Stimulated activated naive CD8-positive, alpha-beta T cell treated with anti-CD3 and anti-CD28 coated beads, Interleukin-15, Interleukin-2, amounts not matched to agents 100 ng/mL and 50 ng/mL, for 24 hours (primary cell): ENCODE results near the gene JPH2.
A peak's percentile ranks its signal among the peaks of the same experiment; 100 is the strongest.

Source experiments
- H3K27ac Mint-ChIP-seq: one replicate; pipeline ENCODE4 v1.8.0; 2021; ENCODE audit warnings: mild to moderate bottlenecking, mixed read lengths
- H3K27me3 Mint-ChIP-seq: one replicate; pipeline ENCODE4 v1.8.0; 2021; ENCODE audit warnings: mixed read lengths
- H3K36me3 Mint-ChIP-seq: one replicate; pipeline ENCODE4 v1.8.0; 2021; ENCODE audit warnings: low read depth, mixed read lengths
- H3K4me1 Mint-ChIP-seq: one replicate; pipeline ENCODE4 v1.8.0; 2021; ENCODE audit warnings: low read depth, mixed read lengths
- H3K4me3 Mint-ChIP-seq: one replicate; pipeline ENCODE4 v1.8.0; 2021; ENCODE audit warnings: mild to moderate bottlenecking, mixed read lengths
- H3K9me3 Mint-ChIP-seq: one replicate; pipeline ENCODE4 v1.8.0; 2021; ENCODE audit warnings: mixed read lengths

JPH2 gene

GRCh38 chr20:44219791-44220190, 32.8 kb upstream of the JPH2 start:
- Mint-ChIP-seq H3K4me1 (peaks cover 55% of the 10 kb centered on the region), H3K27ac (peak overlapping the region; percentile 43), H3K27me3 (no peaks in the 10 kb centered on the region), H3K36me3 (no peaks in the 10 kb centered on the region), H3K9me3 (no peaks in the 10 kb centered on the region), H3K4me3 (no peak overlapping the region)

- peak overlapping the region; percentile 54 for H3K27ac Mint-ChIP-seq
- H3K9me3 Mint-ChIP-seq: no peaks in the 10 kb centered on the region
- H3K4me1 Mint-ChIP-seq: peaks cover 55% of the 10 kb centered on the region
- no peak overlapping the region for H3K4me3 Mint-ChIP-seq
- no peaks in the 10 kb centered on the region for H3K27me3 Mint-ChIP-seq
- no peaks in the 10 kb centered on the region for H3K36me3 Mint-ChIP-seq
Measured at GRCh38 chr20:44219170-44219730, 32.3 kb upstream of the JPH2 start.

GRCh38 chr20:44218446-44218845, 31.5 kb upstream of the JPH2 start:
- H3K27ac Mint-ChIP-seq: no peak overlapping the region
- H3K4me1 Mint-ChIP-seq: peaks cover 55% of the 10 kb centered on the region

GRCh38 chr20:44217342-44218092, 30.5 kb upstream of the JPH2 start:
- Mint-ChIP-seq H3K27ac (peak overlapping the region; percentile 70), H3K4me3 (peak overlapping the region; percentile 80), H3K27me3 (no peaks in the 10 kb centered on the region), H3K4me1 (peaks cover 55% of the 10 kb centered on the region), H3K9me3 (no peaks in the 10 kb centered on the region), H3K36me3 (no peaks in the 10 kb centered on the region)

More at GRCh38 chr20:44218446-44218845, 31.5 kb upstream of the JPH2 start:
- H3K27me3 Mint-ChIP-seq: no peaks in the 10 kb centered on the region
- peak overlapping the region; percentile 80 for H3K4me3 Mint-ChIP-seq
- no peaks in the 10 kb centered on the region for H3K36me3 Mint-ChIP-seq
- H3K9me3 Mint-ChIP-seq: no peaks in the 10 kb centered on the region

GRCh38 chr20:44215125-44215524, 28.1 kb upstream of the JPH2 start:
- no peaks in the 10 kb centered on the region for H3K27me3 Mint-ChIP-seq
- H3K4me3 Mint-ChIP-seq: no peak overlapping the region
- H3K27ac Mint-ChIP-seq: no peak overlapping the region
- H3K4me1 Mint-ChIP-seq: peaks cover 66% of the 10 kb centered on the region
- no peaks in the 10 kb centered on the region for H3K36me3 Mint-ChIP-seq
- no peaks in the 10 kb centered on the region for H3K9me3 Mint-ChIP-seq

GRCh38 chr20:44212792-44213191, 25.8 kb upstream of the JPH2 start:
- Mint-ChIP-seq H3K36me3 (no peaks in the 10 kb centered on the region), H3K9me3 (no peaks in the 10 kb centered on the region), H3K27me3 (no peaks in the 10 kb centered on the region), H3K4me1 (peaks cover 66% of the 10 kb centered on the region), H3K27ac (no peak overlapping the region), H3K4me3 (no peak overlapping the region)

GRCh38 chr20:44211177-44212039, 24.4 kb upstream of the JPH2 start:
- H3K4me1 Mint-ChIP-seq: peaks cover 64% of the 10 kb centered on the region
- no peaks in the 10 kb centered on the region for H3K27me3 Mint-ChIP-seq
- no peaks in the 10 kb centered on the region for H3K9me3 Mint-ChIP-seq
- H3K27ac Mint-ChIP-seq: peak overlapping the region; percentile 96
- peaks cover 6% of the 10 kb centered on the region for H3K36me3 Mint-ChIP-seq
- peak overlapping the region; percentile 96 for H3K4me3 Mint-ChIP-seq

- Mint-ChIP-seq H3K36me3 (peaks cover 11% of the 10 kb centered on the region), H3K27ac (peak within 1 kb of the TSS; percentile 96), H3K9me3 (no peaks in the 10 kb centered on the region), H3K4me3 (peak within 1 kb of the TSS; percentile 96), H3K4me1 (peaks cover 62% of the 10 kb centered on the region), H3K27me3 (no peaks in the 10 kb centered on the region)
Measured at GRCh38 chr20:44210406-44211176, 23.6 kb upstream of the JPH2 start, which contains the start of gene OSER1. TSS of gene OSER1 (minus strand) at chr20:44210771. CDS start at chr20:44206957, 3,814 bp downstream.

- H3K27me3 Mint-ChIP-seq: no peaks in the 10 kb centered on the region
- peaks cover 56% of the 10 kb centered on the region for H3K4me1 Mint-ChIP-seq
- H3K36me3 Mint-ChIP-seq: peaks cover 18% of the 10 kb centered on the region
- peak overlapping the region; percentile 96 for H3K4me3 Mint-ChIP-seq
- H3K27ac Mint-ChIP-seq: peak overlapping the region; percentile 96
- H3K9me3 Mint-ChIP-seq: no peaks in the 10 kb centered on the region
Measured at GRCh38 chr20:44209686-44210405, 22.9 kb upstream of the JPH2 start.

GRCh38 chr20:44208770-44209169, 21.8 kb upstream of the JPH2 start:
- H3K27me3 Mint-ChIP-seq: no peaks in the 10 kb centered on the region
- H3K4me1 Mint-ChIP-seq: peaks cover 61% of the 10 kb centered on the region
- no peak overlapping the region for H3K27ac Mint-ChIP-seq
- H3K36me3 Mint-ChIP-seq: peaks cover 22% of the 10 kb centered on the region
- no peaks in the 10 kb centered on the region for H3K9me3 Mint-ChIP-seq
- H3K4me3 Mint-ChIP-seq: peak overlapping the region; percentile 96

- H3K9me3 Mint-ChIP-seq: no peaks in the 10 kb centered on the region
- no peaks in the 10 kb centered on the region for H3K27me3 Mint-ChIP-seq
- peak overlapping the region; percentile 96 for H3K4me3 Mint-ChIP-seq
- peaks cover 61% of the 10 kb centered on the region for H3K4me1 Mint-ChIP-seq
- H3K27ac Mint-ChIP-seq: no peak overlapping the region
- H3K36me3 Mint-ChIP-seq: peaks cover 22% of the 10 kb centered on the region
Measured at GRCh38 chr20:44208165-44208564, 21.2 kb upstream of the JPH2 start.

GRCh38 chr20:44207126-44207723, 20.2 kb upstream of the JPH2 start:
- Mint-ChIP-seq H3K4me1 (peaks cover 61% of the 10 kb centered on the region), H3K36me3 (peaks cover 29% of the 10 kb centered on the region), H3K27ac (peak overlapping the region; percentile 12)

GRCh38 chr20:44206132-44206531, 19.1 kb upstream of the JPH2 start:
- Mint-ChIP-seq H3K4me1 (peaks cover 50% of the 10 kb centered on the region), H3K36me3 (peaks cover 40% of the 10 kb centered on the region), H3K27me3 (no peaks in the 10 kb centered on the region), H3K9me3 (no peaks in the 10 kb centered on the region), H3K27ac (no peak overlapping the region), H3K4me3 (no peak overlapping the region)

More at GRCh38 chr20:44207126-44207723, 20.2 kb upstream of the JPH2 start:
- peak overlapping the region; percentile 27 for H3K4me3 Mint-ChIP-seq
- H3K9me3 Mint-ChIP-seq: no peaks in the 10 kb centered on the region
- no peaks in the 10 kb centered on the region for H3K27me3 Mint-ChIP-seq
